Parathyroid adenoma (tissue), 2 donors: ENCODE measurements around the gene IWS1.

Experiments used
- H2AFZ ChIP-seq: fragments of 300-600 bp; sonication (generic); one replicate; pipeline ENCODE4 v1.7.0; 2017; ENCODE audit warnings: antibody characterized with exemption, mild to moderate bottlenecking
- H3K27ac ChIP-seq: fragments of 300-600 bp; sonication (generic); one replicate; pipeline ENCODE4 v1.7.0; 2017
- H3K27me3 ChIP-seq: fragments of 300-600 bp; sonication (generic); one replicate; pipeline ENCODE4 v1.7.0; 2017; ENCODE audit warnings: low read length; ENCODE audit not compliant: control insufficient read depth, insufficient read depth
- H3K36me3 ChIP-seq: fragments of 300-600 bp; sonication (generic); one replicate; pipeline ENCODE4 v1.7.0; 2017; ENCODE audit warnings: low read length; ENCODE audit not compliant: control insufficient read depth, insufficient read depth
- H3K4me1 ChIP-seq: fragments of 300-600 bp; sonication (generic); one replicate; pipeline ENCODE4 v1.7.0; 2017; ENCODE audit warnings: control low read depth
- H3K4me2 ChIP-seq: fragments of 300-600 bp; sonication (generic); one replicate; pipeline ENCODE4 v1.7.0; 2017; ENCODE audit warnings: low read length
- H3K4me3 ChIP-seq: fragments of 300-600 bp; sonication (generic); one replicate; pipeline ENCODE4 v1.7.0; 2017; ENCODE audit warnings: low read depth, low read length
- H3K79me2 ChIP-seq: fragments of 300-600 bp; sonication (generic); one replicate; pipeline ENCODE4 v1.7.0; 2017; ENCODE audit warnings: control low read depth
- H3K9ac ChIP-seq: fragments of 300-600 bp; sonication (generic); one replicate; pipeline ENCODE4 v1.7.0; 2017; ENCODE audit warnings: mild to moderate bottlenecking
- H3K9me3 ChIP-seq: fragments of 300-600 bp; sonication (generic); one replicate; pipeline ENCODE4 v1.7.0; 2017; ENCODE audit warnings: low read length; ENCODE audit not compliant: control insufficient read depth
- TF ChIP-seq, protein P1 (sequence below): fragments of 300-600 bp; sonication (generic); IDR thresholded peaks from one replicate; pipeline ENCODE4 v1.7.0; 2017; ENCODE audit warnings: antibody characterized with exemption, mild to moderate bottlenecking
- donor health status: primary hyperparathyroidism.

IWS1 gene

DNA sequence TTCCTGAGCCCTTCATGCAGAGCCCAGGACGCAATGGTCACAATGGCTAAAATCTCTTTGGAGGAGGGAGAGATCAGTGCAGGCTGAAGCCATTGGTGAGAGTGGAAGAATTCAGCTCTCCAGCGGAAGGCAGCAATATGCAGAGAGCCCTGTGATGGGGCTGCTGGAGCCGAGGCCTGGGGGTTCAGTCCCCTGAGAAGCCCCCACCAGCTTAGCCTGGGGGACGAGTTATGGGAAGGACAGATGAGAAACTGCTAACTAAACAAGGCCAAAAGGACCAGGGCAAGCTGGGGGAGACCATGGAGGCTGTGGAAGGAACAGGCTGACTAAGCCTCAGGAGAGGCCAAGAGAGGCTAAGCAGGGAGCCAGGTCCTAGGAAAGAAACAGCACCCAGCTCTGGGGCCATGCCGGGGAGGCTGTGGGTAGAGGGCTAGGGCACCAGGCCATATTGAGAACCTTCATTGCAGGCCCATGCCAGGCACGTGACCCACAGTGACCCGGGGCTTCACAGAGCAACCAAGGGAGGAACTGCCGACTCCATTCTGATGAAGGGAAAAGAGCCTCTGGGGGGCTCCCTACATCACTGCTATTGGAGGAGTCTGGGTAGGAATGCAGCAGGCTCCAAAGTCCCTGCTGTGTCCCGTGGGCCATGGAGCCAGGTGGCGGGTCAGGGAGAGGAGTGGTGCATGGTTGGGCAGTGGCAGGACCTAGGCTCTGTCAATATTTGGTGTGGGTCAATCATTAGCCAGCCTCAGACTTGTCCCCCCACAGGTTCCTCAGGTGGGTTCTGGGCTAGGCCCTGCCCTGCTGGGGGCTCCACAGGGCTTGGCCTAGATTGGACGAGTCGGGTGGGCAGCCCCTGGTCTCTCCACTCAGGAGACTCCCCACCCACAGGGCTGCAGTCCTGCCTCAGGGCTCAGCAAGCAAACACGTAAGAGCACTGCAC lies 88.2 kb downstream of the IWS1 start:
- Histone ChIP-seq H3K79me2 (no peaks in the 10 kb centered on the region), H3K36me3 (no peaks in the 10 kb centered on the region), H3K4me3 (no peak overlapping the region), H2AFZ (no peak overlapping the region), H3K9me3 (no peaks in the 10 kb centered on the region), H3K9ac (no peak overlapping the region), H3K27ac (no peak overlapping the region), H3K27me3 (no peaks in the 10 kb centered on the region), H3K4me1 (no peaks in the 10 kb centered on the region), H3K4me2 (no peak overlapping the region)
- TF ChIP-seq, protein P1, sequence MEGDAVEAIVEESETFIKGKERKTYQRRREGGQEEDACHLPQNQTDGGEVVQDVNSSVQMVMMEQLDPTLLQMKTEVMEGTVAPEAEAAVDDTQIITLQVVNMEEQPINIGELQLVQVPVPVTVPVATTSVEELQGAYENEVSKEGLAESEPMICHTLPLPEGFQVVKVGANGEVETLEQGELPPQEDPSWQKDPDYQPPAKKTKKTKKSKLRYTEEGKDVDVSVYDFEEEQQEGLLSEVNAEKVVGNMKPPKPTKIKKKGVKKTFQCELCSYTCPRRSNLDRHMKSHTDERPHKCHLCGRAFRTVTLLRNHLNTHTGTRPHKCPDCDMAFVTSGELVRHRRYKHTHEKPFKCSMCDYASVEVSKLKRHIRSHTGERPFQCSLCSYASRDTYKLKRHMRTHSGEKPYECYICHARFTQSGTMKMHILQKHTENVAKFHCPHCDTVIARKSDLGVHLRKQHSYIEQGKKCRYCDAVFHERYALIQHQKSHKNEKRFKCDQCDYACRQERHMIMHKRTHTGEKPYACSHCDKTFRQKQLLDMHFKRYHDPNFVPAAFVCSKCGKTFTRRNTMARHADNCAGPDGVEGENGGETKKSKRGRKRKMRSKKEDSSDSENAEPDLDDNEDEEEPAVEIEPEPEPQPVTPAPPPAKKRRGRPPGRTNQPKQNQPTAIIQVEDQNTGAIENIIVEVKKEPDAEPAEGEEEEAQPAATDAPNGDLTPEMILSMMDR: no peak

DNA sequence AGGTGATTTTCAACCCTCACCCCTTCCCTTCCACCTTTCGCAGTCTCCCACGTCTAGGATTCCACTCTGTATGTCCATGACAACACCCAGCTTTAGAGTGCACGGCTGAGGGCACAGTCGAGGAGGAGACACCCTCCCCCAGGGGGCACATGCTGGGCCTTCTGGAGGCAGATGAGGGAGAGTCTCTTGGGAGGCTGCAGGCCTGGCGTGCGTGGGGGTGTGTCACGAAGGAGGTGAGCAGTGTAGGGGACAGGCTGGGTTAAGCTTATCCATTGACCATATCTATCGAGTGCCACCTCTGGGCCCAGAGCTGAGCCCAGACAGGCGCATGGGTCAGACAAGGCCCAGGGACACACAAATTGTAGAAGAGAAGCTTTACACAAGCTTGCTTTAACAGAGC lies 89.2 kb downstream of the IWS1 start:
- TF ChIP-seq, protein P1: no peak
- Histone ChIP-seq H3K9me3 (no peaks in the 10 kb centered on the region), H3K27ac (no peak overlapping the region), H2AFZ (no peak overlapping the region), H3K4me1 (no peaks in the 10 kb centered on the region), H3K27me3 (no peaks in the 10 kb centered on the region), H3K4me3 (no peak overlapping the region), H3K36me3 (no peaks in the 10 kb centered on the region), H3K79me2 (no peaks in the 10 kb centered on the region), H3K9ac (no peak overlapping the region), H3K4me2 (no peak overlapping the region)

DNA sequence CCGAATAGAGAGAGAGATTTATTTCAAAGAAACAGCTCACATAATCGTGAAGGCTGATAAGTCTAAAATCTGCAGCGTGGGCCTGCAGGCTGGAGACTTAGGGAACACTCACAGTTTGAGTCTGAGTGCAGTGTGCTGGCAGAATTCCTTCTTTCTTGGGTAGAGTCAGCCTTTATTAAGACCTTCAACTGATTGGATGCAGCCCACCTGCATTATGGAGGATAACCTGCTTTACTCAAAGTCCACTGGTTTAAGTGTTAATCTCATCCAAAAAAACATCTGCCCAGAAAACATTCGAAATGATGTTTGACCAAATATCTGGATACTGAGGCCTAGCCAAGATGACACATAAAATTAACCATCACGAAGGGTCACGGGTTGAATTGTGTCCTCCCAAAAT lies 91.8 kb downstream of the IWS1 start:
- H3K27me3 ChIP-seq: no peaks in the 10 kb centered on the region
- no peak overlapping the region for H2AFZ ChIP-seq
- H3K4me3 ChIP-seq: no peak overlapping the region
- no peak overlapping the region for H3K4me2 ChIP-seq
- no peak overlapping the region for H3K27ac ChIP-seq
- no peak overlapping the region for H3K9ac ChIP-seq
- no peaks in the 10 kb centered on the region for H3K9me3 ChIP-seq
- TF ChIP-seq, protein P1: no peak
- H3K79me2 ChIP-seq: no peaks in the 10 kb centered on the region
- H3K4me1 ChIP-seq: no peaks in the 10 kb centered on the region
- H3K36me3 ChIP-seq: no peaks in the 10 kb centered on the region

DNA sequence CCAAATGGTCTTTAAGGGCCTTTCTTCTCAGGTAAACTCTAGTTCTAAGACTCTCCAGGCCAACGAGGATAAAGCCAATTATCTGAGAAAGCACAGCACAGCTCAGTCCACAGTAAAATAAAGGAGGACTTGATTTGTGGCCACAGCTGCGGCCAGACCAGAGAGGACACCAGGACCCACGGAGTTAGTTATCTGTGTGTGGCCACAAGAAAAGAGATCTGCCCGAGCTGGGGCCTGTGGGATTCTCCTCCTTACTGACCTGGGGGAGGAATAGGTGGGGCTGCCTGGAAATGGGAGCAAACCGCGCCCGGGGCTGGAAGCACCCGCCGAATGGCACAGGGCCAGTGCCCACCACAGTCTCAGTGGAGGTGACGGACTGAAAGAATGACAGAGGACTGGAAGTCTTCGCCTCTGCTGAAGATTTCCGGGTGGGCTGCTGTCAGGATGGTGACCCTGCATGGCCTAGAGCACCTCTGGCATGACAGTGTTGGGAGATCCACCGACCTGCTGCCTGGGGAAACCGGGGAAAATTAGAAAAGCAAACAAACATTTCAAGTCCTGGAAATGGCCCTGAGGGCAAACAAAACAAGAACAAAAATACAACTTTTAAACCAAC lies 94.8 kb downstream of the IWS1 start:
- no peaks in the 10 kb centered on the region for H3K4me1 ChIP-seq
- no peaks in the 10 kb centered on the region for H3K9me3 ChIP-seq
- no peak overlapping the region for H3K4me2 ChIP-seq
- TF ChIP-seq, protein P1: no peak
- no peaks in the 10 kb centered on the region for H3K36me3 ChIP-seq
- no peak overlapping the region for H3K4me3 ChIP-seq
- no peak overlapping the region for H3K9ac ChIP-seq
- H3K27me3 ChIP-seq: no peaks in the 10 kb centered on the region
- H3K79me2 ChIP-seq: no peaks in the 10 kb centered on the region
- H3K27ac ChIP-seq: no peak overlapping the region
- H2AFZ ChIP-seq: no peak overlapping the region
